Gastrocnemius medialis (tissue), 4 donors: ENCODE data around the gene FCGBP.

ENCODE experiments used
- CTCF ChIP-seq, 5 experiments: fragments of 450-650 bp in 3 of 5; fragments of 200-600 bp in 2 of 5; sonication (generic) in 2 of 5; IDR thresholded peaks in 4 of 5; conservative IDR thresholded peaks in 1 of 5; 1 replicate in 4 of 5; 2 replicates in 1 of 5; pipeline ENCODE4 v1.5.1; 2016 to 2019; ENCODE audit warnings: antibody characterized with exemption in 5 of 5, mild to moderate bottlenecking in 3 of 5, moderate library complexity in 3 of 5
- POLR2A ChIP-seq, 2 donors: fragments of 450-650 bp; IDR thresholded peaks; one replicate each; pipeline ENCODE4 v1.6.1; 2017; ENCODE audit warnings: antibody characterized with exemption in 2 of 2, mild to moderate bottlenecking in 2 of 2, moderate library complexity in 2 of 2

DNA sequence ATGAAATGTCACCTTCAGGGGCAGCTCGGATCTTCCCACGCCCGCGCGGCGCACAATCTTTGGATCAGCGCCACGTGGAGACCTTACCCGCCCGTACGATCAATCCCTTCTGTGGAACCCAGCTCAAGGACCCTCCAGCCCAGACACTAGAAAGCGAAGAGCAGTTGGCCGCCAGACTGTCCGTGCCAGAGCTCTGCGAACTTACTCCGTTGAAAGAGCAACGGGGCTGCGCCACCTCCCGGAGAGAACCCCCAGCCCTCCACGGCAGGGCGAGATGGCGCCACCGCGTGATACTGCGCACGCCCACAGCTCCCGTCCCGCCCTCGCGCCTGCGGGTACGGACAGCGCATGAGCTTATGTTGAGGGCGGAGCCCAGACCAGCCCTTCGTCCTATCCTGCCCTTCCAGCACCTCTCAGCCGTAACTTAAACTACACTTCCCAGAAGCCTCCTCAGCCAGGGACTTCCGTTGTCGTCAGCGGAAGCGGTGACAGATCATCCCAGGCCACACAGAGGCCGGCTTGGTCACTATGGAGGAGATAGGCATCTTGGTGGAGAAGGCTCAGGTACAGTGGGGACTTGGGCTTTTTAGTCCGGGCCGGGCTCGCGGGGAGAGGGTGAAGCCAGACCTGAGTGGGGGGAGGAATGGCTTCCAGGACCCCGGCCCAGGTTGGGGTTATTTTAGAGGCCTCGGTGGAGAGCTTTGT, 36.4 kb upstream of the FCGBP start, which contains the start of gene PSMC4:
- TF ChIP-seq CTCF (IDR thresholded peaks at IDR 0.05 in 4 of 5, conservative IDR thresholded peaks at IDR 0.05 in 1 of 5) = peak; percentile 24 to 81 (median 71)
- peak; percentile 92 to 97 for TF ChIP-seq POLR2A (IDR thresholded peaks at IDR 0.05)
